ENCODE measurements around the gene LRCH3. TPM values are rescaled to one million over a fixed set of nuclear protein-coding genes. Genes with fewer than 3 reads are reported as not detected.
A peak's percentile ranks its signal among the peaks of the same experiment; 100 is the strongest.
"Not testable (repeated sequence)": the region's sequence is repeated elsewhere in the genome, so short reads cannot be mapped to it uniquely, and the experiment has no call there.

LRCH3 gene
- total RNA-seq, 2 experiments from 2014 or later, result 43.6 to 77.5 TPM

GRCh38 chr3:197884330-197884729, 93.3 kb downstream of the LRCH3 start:
- Mint-ChIP-seq H3K4me1 (peaks cover 26% of the 10 kb centered on the region), H3K36me3 (ENCODE audit: low read depth) (peaks cover 34% of the 10 kb centered on the region)
- H3K27ac Mint-ChIP-seq; POLR2A ChIA-PET; H3K27me3 Mint-ChIP-seq; intact Hi-C loops (cut with DNase I, micrococcal nuclease); ATAC-seq; DNase-seq; H3K4me3 Mint-ChIP-seq; H3K9me3 Mint-ChIP-seq (ENCODE audit: low read depth): not testable (repeated sequence)
- CTCF ChIA-PET, result interaction anchor here (0.6 kb wide), 1 partner anchor 10 kb away, joined by 4 read pairs; no protein-coding TSS in a partner anchor

GRCh38 chr3:197886052-197886451, 95.0 kb downstream of the LRCH3 start:
- H3K4me3 Mint-ChIP-seq; intact Hi-C loops (cut with DNase I, micrococcal nuclease); CTCF ChIA-PET; DNase-seq; H3K27ac Mint-ChIP-seq; H3K9me3 Mint-ChIP-seq (ENCODE audit: low read depth); ATAC-seq; H3K27me3 Mint-ChIP-seq; POLR2A ChIA-PET: not testable (repeated sequence)
- Mint-ChIP-seq H3K36me3 (ENCODE audit: low read depth) (peaks cover 30% of the 10 kb centered on the region), H3K4me1 (peaks cover 28% of the 10 kb centered on the region)

GRCh38 chr3:197887430-197888053, 96.5 kb downstream of the LRCH3 start:
- H3K4me3 Mint-ChIP-seq; intact Hi-C loops (cut with DNase I, micrococcal nuclease); CTCF ChIA-PET; ATAC-seq; H3K27me3 Mint-ChIP-seq; H3K9me3 Mint-ChIP-seq (ENCODE audit: low read depth); H3K27ac Mint-ChIP-seq; DNase-seq: not testable (repeated sequence)
- Mint-ChIP-seq H3K4me1 (peaks cover 19% of the 10 kb centered on the region), H3K36me3 (ENCODE audit: low read depth) (peaks cover 27% of the 10 kb centered on the region)
- POLR2A ChIA-PET, result interaction anchor here (0.5 to 0.6 kb wide), 2 partner anchors 13 to 38 kb away, joined by 3 to 8 read pairs; no protein-coding TSS in a partner anchor

GRCh38 chr3:197888511-197888910, 97.5 kb downstream of the LRCH3 start:
- DNase-seq (no peak), ATAC-seq (no peak)
- peaks cover 19% of the 10 kb centered on the region for H3K4me1 Mint-ChIP-seq
- no peaks in the 10 kb centered on the region for H3K27me3 Mint-ChIP-seq
- no peak overlapping the region for H3K4me3 Mint-ChIP-seq
- POLR2A ChIA-PET, result interaction anchor here (0.6 kb wide), 1 partner anchor 37 kb away, joined by 8 read pairs; no protein-coding TSS in a partner anchor
- CTCF ChIA-PET, result interaction anchor here (0.6 to 1.7 kb wide), 6 partner anchors 9 to 172 kb away, joined by 3 to 4 read pairs (median 4); no protein-coding TSS in a partner anchor
- H3K27ac Mint-ChIP-seq, result no peak overlapping the region
- intact Hi-C loops (cut with DNase I, micrococcal nuclease), result no loop called here
- no peaks in the 10 kb centered on the region for H3K9me3 Mint-ChIP-seq (ENCODE audit: low read depth)
- peaks cover 22% of the 10 kb centered on the region for H3K36me3 Mint-ChIP-seq (ENCODE audit: low read depth)

GRCh38 chr3:197889204-197889930, 98.3 kb downstream of the LRCH3 start:
- H3K36me3 Mint-ChIP-seq (ENCODE audit: low read depth), result peaks cover 16% of the 10 kb centered on the region
- CTCF ChIA-PET, result interaction anchor here (0.6 to 1.7 kb wide), 7 partner anchors 8 to 171 kb away, joined by 3 to 4 read pairs (median 4); no protein-coding TSS in a partner anchor

GRCh38 chr3:197890693-197891092, 99.6 kb downstream of the LRCH3 start:
- CTCF ChIA-PET, result interaction anchor here (0.6 to 0.9 kb wide), 3 partner anchors 12 to 40 kb away, joined by 3 to 4 read pairs (median 4); no protein-coding TSS in a partner anchor
- H3K36me3 Mint-ChIP-seq (ENCODE audit: low read depth), result peaks cover 10% of the 10 kb centered on the region

More at GRCh38 chr3:197889204-197889930, 98.3 kb downstream of the LRCH3 start:
- Mint-ChIP-seq H3K9me3 (ENCODE audit: low read depth) (no peaks in the 10 kb centered on the region), H3K27ac (no peak overlapping the region), H3K4me1 (peaks cover 19% of the 10 kb centered on the region), H3K4me3 (no peak overlapping the region), H3K27me3 (no peaks in the 10 kb centered on the region)
- POLR2A ChIA-PET, result no interaction called here
- ATAC-seq (peak; percentile 91), DNase-seq (no peak)
- intact Hi-C loops (cut with DNase I, micrococcal nuclease), result loop anchor here in 1 of 2 experiments (1.0 kb wide), 1 partner anchor 17 kb away; no protein-coding TSS in a partner anchor

GRCh38 chr3:197892162-197892561, 101.1 kb downstream of the LRCH3 start:
- Mint-ChIP-seq H3K36me3 (ENCODE audit: low read depth) (peaks cover 7% of the 10 kb centered on the region), H3K4me3 (no peak overlapping the region), H3K4me1 (peaks cover 19% of the 10 kb centered on the region), H3K9me3 (ENCODE audit: low read depth) (no peaks in the 10 kb centered on the region), H3K27me3 (no peaks in the 10 kb centered on the region), H3K27ac (no peak overlapping the region)
- ATAC-seq (no peak), DNase-seq (no peak)
- intact Hi-C loops (cut with DNase I, micrococcal nuclease), result no loop called here
- ChIA-PET CTCF (no interaction called here), POLR2A (no interaction called here)

More at GRCh38 chr3:197890693-197891092, 99.6 kb downstream of the LRCH3 start:
- Mint-ChIP-seq H3K27me3 (no peaks in the 10 kb centered on the region), H3K4me3 (no peak overlapping the region), H3K4me1 (peaks cover 19% of the 10 kb centered on the region), H3K27ac (no peak overlapping the region), H3K9me3 (ENCODE audit: low read depth) (no peaks in the 10 kb centered on the region)
- no peak for DNase-seq
- intact Hi-C loops (cut with DNase I, micrococcal nuclease), result no loop called here
- POLR2A ChIA-PET, result no interaction called here
- no peak for ATAC-seq

- DNase-seq, result no peak
- Mint-ChIP-seq H3K27me3 (no peaks in the 10 kb centered on the region), H3K9me3 (ENCODE audit: low read depth) (no peaks in the 10 kb centered on the region), H3K27ac (no peak overlapping the region), H3K36me3 (ENCODE audit: low read depth) (no peaks in the 10 kb centered on the region), H3K4me1 (no peaks in the 10 kb centered on the region), H3K4me3 (no peak overlapping the region)
- ChIA-PET CTCF (interaction anchor here (0.6 to 1.6 kb wide), 3 partner anchors 8 to 32 kb away, joined by 4 to 7 read pairs (median 6); no protein-coding TSS in a partner anchor), POLR2A (no interaction called here)
- no peak for ATAC-seq
- intact Hi-C loops (cut with DNase I, micrococcal nuclease), result no loop called here
These were observed 105.4 kb downstream of the LRCH3 start for GRCh38 chr3:197896421-197896820.

GRCh38 chr3:197899833-197900478, 108.9 kb downstream of the LRCH3 start:
- intact Hi-C loops (cut with DNase I, micrococcal nuclease), result no loop called here
- POLR2A ChIA-PET, result no interaction called here
- Mint-ChIP-seq H3K4me1 (peaks cover 2% of the 10 kb centered on the region), H3K36me3 (ENCODE audit: low read depth) (no peaks in the 10 kb centered on the region), H3K27ac (no peak overlapping the region), H3K9me3 (ENCODE audit: low read depth) (no peaks in the 10 kb centered on the region), H3K27me3 (no peaks in the 10 kb centered on the region), H3K4me3 (no peak overlapping the region)
- CTCF ChIA-PET, result no interaction called here
- ATAC-seq, result no peak
- peak; percentile 13 for DNase-seq

GRCh38 chr3:197901626-197902025, 110.6 kb downstream of the LRCH3 start:
- CTCF ChIA-PET, result interaction anchor here (0.6 to 1.0 kb wide), 2 partner anchors 13 to 78 kb away, joined by 3 read pairs; no protein-coding TSS in a partner anchor
- Mint-ChIP-seq H3K27me3 (no peaks in the 10 kb centered on the region), H3K27ac (no peak overlapping the region), H3K4me3 (no peak overlapping the region), H3K36me3 (ENCODE audit: low read depth) (no peaks in the 10 kb centered on the region), H3K9me3 (ENCODE audit: low read depth) (no peaks in the 10 kb centered on the region), H3K4me1 (peaks cover 13% of the 10 kb centered on the region)
- POLR2A ChIA-PET, result no interaction called here
- no peak for ATAC-seq
- no peak for DNase-seq
- intact Hi-C loops (cut with DNase I, micrococcal nuclease), result no loop called here
